ENCODE measurements around the gene MMP21.

The MMP21 gene

DNA sequence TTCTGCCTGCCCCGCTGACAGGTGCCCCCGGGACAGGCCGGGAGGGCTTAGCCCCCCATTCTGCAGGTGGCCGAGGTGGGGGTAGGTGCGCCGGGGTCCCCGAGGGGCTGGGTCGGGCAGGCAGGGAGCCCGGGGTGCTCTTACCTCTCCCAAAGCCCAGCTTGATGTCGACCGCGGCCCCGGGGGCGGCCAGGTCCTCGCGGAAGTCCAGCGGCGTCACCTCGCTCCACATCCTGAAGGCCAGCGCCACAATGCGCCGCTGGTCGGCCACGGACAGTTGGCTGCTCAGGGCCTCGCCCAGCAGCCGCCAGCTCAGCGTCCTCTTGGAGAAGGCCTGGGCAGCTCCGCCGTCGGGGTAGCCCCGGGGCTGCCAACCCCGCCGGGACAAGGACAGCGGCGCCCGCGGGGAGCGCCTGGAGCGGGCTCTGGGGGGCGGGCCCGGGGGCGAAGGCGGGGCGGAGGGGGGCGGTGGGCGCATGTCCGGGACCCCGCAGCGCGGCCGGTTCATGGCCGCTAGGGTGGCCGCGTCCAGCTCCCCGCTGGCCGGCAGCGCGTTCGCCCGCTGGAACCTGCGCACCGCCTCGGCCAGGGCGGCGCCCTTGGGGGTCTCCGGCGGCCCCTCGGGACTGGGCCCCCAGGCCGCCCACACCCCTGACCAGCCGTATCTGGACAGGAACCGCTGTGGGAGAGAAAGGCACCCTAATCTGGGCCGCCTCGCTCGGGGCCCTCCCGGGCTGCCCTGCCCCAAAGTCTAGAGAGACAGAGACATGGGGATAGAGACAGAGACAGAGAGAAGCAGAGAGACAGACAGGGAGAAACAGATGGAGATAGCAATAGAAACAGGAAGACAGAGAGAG lies 1.7 kb downstream of the MMP21 start:
- no peak for TF ChIP-seq CTCF (IDR thresholded peaks at IDR 0.05; ENCODE audit: insufficient read depth, low read depth, low read length, missing control alignments)
- no peak for DNase-seq (ENCODE audit: low read depth)
- H3K4me3 ChIP-seq (ENCODE audit: low read length): no peak overlapping the region

GRCh38 chr10:125772864-125773180 lies 2.8 kb downstream of the MMP21 start:
- TF ChIP-seq CTCF (IDR thresholded peaks at IDR 0.05; ENCODE audit: insufficient read depth, low read depth, low read length, missing control alignments): no peak
- no peak overlapping the region for H3K4me3 ChIP-seq (ENCODE audit: low read length)
- no peak for DNase-seq (ENCODE audit: low read depth)

- no peak for DNase-seq (ENCODE audit: low read depth)
- no peak overlapping the region for H3K4me3 ChIP-seq (ENCODE audit: low read length)
- TF ChIP-seq CTCF (IDR thresholded peaks at IDR 0.05; ENCODE audit: insufficient read depth, low read depth, low read length, missing control alignments): no peak
Observed at GRCh38 chr10:125772112-125772863, 3.3 kb downstream of the MMP21 start.

GRCh38 chr10:125770844-125771243 lies 4.8 kb downstream of the MMP21 start:
- no peak for TF ChIP-seq CTCF (IDR thresholded peaks at IDR 0.05; ENCODE audit: insufficient read depth, low read depth, low read length, missing control alignments)
- DNase-seq (ENCODE audit: low read depth): no peak
- H3K4me3 ChIP-seq (ENCODE audit: low read length): no peak overlapping the region

- no peak for TF ChIP-seq CTCF (IDR thresholded peaks at IDR 0.05; ENCODE audit: insufficient read depth, low read depth, low read length, missing control alignments)
Observed at GRCh38 chr10:125769175-125769574, 6.4 kb downstream of the MMP21 start.

DNA sequence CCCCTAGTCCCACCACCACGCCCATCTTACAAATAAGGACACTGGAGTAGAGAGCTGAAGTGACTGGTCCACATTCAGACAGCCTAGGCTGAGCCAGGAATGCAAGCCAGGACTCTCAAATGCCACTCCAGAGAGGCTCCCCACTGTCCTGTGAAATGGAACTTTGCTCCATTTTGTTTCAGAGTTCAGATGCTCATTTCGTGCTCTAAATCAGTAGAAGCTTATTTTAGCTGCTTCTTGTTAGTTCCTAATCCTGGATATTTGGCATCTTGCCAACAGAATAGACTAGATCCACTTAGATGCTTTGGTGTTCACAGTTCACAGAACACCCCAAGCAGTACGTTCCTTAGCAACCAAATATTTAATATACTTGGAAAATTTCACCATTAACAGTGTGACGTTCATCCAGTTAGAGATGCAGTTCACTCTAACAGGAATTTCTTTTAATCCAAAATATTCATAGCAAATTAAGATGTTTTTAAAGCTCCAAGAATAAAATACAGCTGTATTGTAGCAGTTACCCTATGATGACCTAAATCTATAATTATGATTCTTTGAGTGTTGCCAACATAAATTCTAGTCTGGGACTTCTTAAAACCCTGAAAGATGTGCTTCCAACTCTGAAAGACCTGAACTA lies 7.3 kb downstream of the MMP21 start:
- no peak for DNase-seq (ENCODE audit: low read depth)
- H3K4me3 ChIP-seq (ENCODE audit: low read length): no peak overlapping the region
- no peak for TF ChIP-seq CTCF (IDR thresholded peaks at IDR 0.05; ENCODE audit: insufficient read depth, low read depth, low read length, missing control alignments)

More at GRCh38 chr10:125769175-125769574, 6.4 kb downstream of the MMP21 start:
- no peak overlapping the region for H3K4me3 ChIP-seq (ENCODE audit: low read length)
- no peak for DNase-seq (ENCODE audit: low read depth)
